ENCODE measurements around the gene WDFY3. TPM values are rescaled to one million over a fixed set of nuclear protein-coding genes. Genes with fewer than 3 reads are reported as not detected.
"Not testable (repeated sequence)": the region's sequence is repeated elsewhere in the genome, so short reads cannot be mapped to it uniquely, and the experiment has no call there.

WDFY3 gene
- total RNA-seq, 3 donors from 2014 or later: 119 to 156 (median 125) TPM

GRCh38 chr4:84825701-84826341 is 140.7 kb downstream of the WDFY3 start:
- intact Hi-C loops (cut with DNase I; ENCODE audit: low total_unique reads): no loop called here
- H3K4me3 ChIP-seq: no peak overlapping the region
- no peaks in the 10 kb centered on the region for H3K9me3 ChIP-seq
- no peaks in the 10 kb centered on the region for H3K4me1 ChIP-seq
- no peaks in the 10 kb centered on the region for H3K27me3 ChIP-seq
- no peaks in the 10 kb centered on the region for H3K36me3 ChIP-seq
- H3K27ac ChIP-seq: no peak overlapping the region
- no peak for DNase-seq (ENCODE audit: low spot score in 2 of 2)
- TF ChIP-seq CTCF (IDR thresholded peaks at IDR 0.05) (no peak), POLR2A (IDR thresholded peaks at IDR 0.05) (no peak), POLR2AphosphoS5 (IDR thresholded peaks at IDR 0.05) (no peak)

DNA sequence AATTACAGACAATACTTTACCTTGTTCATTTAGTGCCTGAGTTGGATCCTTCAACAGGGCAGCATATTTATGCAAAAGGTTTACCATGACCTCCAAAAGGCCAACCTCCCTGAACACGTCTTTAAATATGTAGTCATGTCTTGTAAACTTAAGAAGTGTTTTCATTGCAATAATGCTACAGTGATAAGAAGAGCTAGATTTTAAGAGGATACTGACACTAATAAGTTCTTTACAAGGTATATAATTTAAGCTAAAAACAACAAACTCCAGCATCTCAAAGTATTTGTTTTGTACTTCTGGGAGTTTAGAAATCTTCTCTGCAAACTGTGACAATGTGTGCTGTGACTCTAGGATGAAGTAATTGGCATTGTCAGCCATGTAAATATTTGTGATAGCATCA is 145.4 kb downstream of the WDFY3 start:
- intact Hi-C loops (cut with DNase I; ENCODE audit: low total_unique reads): no loop called here
- Histone ChIP-seq H3K4me1 (no peaks in the 10 kb centered on the region), H3K9me3 (no peaks in the 10 kb centered on the region), H3K27ac (no peak overlapping the region), H3K36me3 (no peaks in the 10 kb centered on the region), H3K4me3 (no peak overlapping the region), H3K27me3 (no peaks in the 10 kb centered on the region)
- no peak for TF ChIP-seq POLR2AphosphoS5 (IDR thresholded peaks at IDR 0.05)
- no peak for TF ChIP-seq POLR2A (IDR thresholded peaks at IDR 0.05)
- no peak for TF ChIP-seq CTCF (IDR thresholded peaks at IDR 0.05)
- no peak for DNase-seq (ENCODE audit: low spot score in 2 of 2)

GRCh38 chr4:84814094-84814750 is 152.3 kb downstream of the WDFY3 start:
- intact Hi-C loops (cut with DNase I; ENCODE audit: low total_unique reads): no loop called here
- no peaks in the 10 kb centered on the region for H3K36me3 ChIP-seq
- no peak for DNase-seq (ENCODE audit: low spot score in 2 of 2)

GRCh38 chr4:84809946-84810345 is 156.5 kb downstream of the WDFY3 start:
- Histone ChIP-seq H3K9me3 (no peaks in the 10 kb centered on the region), H3K36me3 (no peaks in the 10 kb centered on the region), H3K4me1 (no peaks in the 10 kb centered on the region), H3K4me3 (no peak overlapping the region), H3K27me3 (no peaks in the 10 kb centered on the region), H3K27ac (no peak overlapping the region)
- intact Hi-C loops (cut with DNase I; ENCODE audit: low total_unique reads): no loop called here
- no peak for DNase-seq (ENCODE audit: low spot score in 2 of 2)
- TF ChIP-seq POLR2AphosphoS5 (IDR thresholded peaks at IDR 0.05) (no peak), POLR2A (IDR thresholded peaks at IDR 0.05) (no peak), CTCF (IDR thresholded peaks at IDR 0.05) (no peak)

More at GRCh38 chr4:84814094-84814750, 152.3 kb downstream of the WDFY3 start:
- Histone ChIP-seq H3K4me3 (no peak overlapping the region), H3K9me3 (no peaks in the 10 kb centered on the region), H3K4me1 (no peaks in the 10 kb centered on the region), H3K27me3 (no peaks in the 10 kb centered on the region), H3K27ac (no peak overlapping the region)
- TF ChIP-seq CTCF (IDR thresholded peaks at IDR 0.05) (no peak), POLR2AphosphoS5 (IDR thresholded peaks at IDR 0.05) (no peak), POLR2A (IDR thresholded peaks at IDR 0.05) (no peak)

GRCh38 chr4:84808332-84808731 is 158.2 kb downstream of the WDFY3 start:
- intact Hi-C loops (cut with DNase I; ENCODE audit: low total_unique reads): no loop called here
- TF ChIP-seq CTCF (IDR thresholded peaks at IDR 0.05): no peak
- no peak for TF ChIP-seq POLR2A (IDR thresholded peaks at IDR 0.05)
- TF ChIP-seq POLR2AphosphoS5 (IDR thresholded peaks at IDR 0.05): no peak
- no peaks in the 10 kb centered on the region for H3K36me3 ChIP-seq

DNA sequence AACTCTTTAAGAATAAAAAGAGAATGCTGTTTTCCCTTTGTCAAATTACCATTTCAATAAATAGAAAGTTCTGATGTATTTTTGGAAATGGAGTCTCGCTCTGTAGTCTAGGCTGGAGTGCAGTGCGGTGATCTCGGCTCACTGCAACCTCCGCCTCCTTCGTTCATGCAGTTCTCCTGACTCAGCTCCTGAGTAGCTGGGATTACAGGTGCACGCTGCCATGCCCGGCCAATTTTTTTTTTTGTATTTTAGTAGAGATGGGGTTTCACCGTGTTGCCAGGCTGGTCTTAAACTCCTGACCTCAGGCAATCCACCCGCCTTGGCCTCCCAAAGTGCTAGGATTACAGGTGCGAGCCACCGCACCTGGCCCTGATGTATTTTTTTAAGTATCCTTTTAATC is 159.9 kb downstream of the WDFY3 start:
- H3K4me1 ChIP-seq; DNase-seq (ENCODE audit: low spot score in 2 of 2); intact Hi-C loops (cut with DNase I; ENCODE audit: low total_unique reads): not testable (repeated sequence)

More at GRCh38 chr4:84808332-84808731, 158.2 kb downstream of the WDFY3 start:
- no peaks in the 10 kb centered on the region for H3K9me3 ChIP-seq
- no peak overlapping the region for H3K4me3 ChIP-seq
- H3K27me3 ChIP-seq: no peaks in the 10 kb centered on the region
- no peak overlapping the region for H3K27ac ChIP-seq
- H3K4me1 ChIP-seq: no peaks in the 10 kb centered on the region
- no peak for DNase-seq (ENCODE audit: low spot score in 2 of 2)

More for the DNA sequence above, 159.9 kb downstream of the WDFY3 start:
- not testable (repeated sequence) for H3K36me3 ChIP-seq, H3K4me3 ChIP-seq, H3K27me3 ChIP-seq, H3K9me3 ChIP-seq, H3K27ac ChIP-seq
